Trophoblast cell (in vitro differentiated cells and primary cell): Measurements from ENCODE around the gene MEAF6.

Experiments used
- DNase-seq, 2 donors: peaks; one replicate each; pipeline ENCODE4 v3.0.0-alpha.2; 2016
- H2AFZ ChIP-seq: 2 replicates; pipeline ENCODE4 v1.6.1; 2013; ENCODE audit warnings: low read length, moderate library complexity, mild to moderate bottlenecking; ENCODE audit not compliant: insufficient read depth, poor library complexity
- H2AK5ac ChIP-seq: 2 replicates; pipeline ENCODE4 v1.6.1; 2013; ENCODE audit warnings: mild to moderate bottlenecking, low read length
- H2BK120ac ChIP-seq: 2 replicates; pipeline ENCODE4 v1.6.1; 2013; ENCODE audit warnings: low read length, mild to moderate bottlenecking, moderate library complexity; ENCODE audit not compliant: insufficient read depth, poor library complexity
- H2BK12ac ChIP-seq: 2 replicates; pipeline ENCODE4 v1.6.1; 2013; ENCODE audit warnings: mild to moderate bottlenecking, low read length, moderate library complexity
- H2BK5ac ChIP-seq: 2 replicates; pipeline ENCODE4 v1.6.1; 2013; ENCODE audit warnings: low read length, low read depth, moderate library complexity, mild to moderate bottlenecking; ENCODE audit not compliant: poor library complexity
- H3K14ac ChIP-seq: 2 replicates; pipeline ENCODE4 v1.6.1; 2013; ENCODE audit warnings: mild to moderate bottlenecking, low read length
- H3K18ac ChIP-seq: 2 replicates; pipeline ENCODE4 v1.6.1; 2013; ENCODE audit warnings: mild to moderate bottlenecking, low read length
- H3K23ac ChIP-seq: 2 replicates; pipeline ENCODE4 v1.6.1; 2013; ENCODE audit warnings: low read length
- H3K27ac ChIP-seq: 2 replicates; pipeline ENCODE4 v1.5.1; 2013; ENCODE audit warnings: low read depth, mild to moderate bottlenecking, inconsistent platforms, low read length, moderate library complexity
- H3K27me3 ChIP-seq: 2 replicates; pipeline ENCODE4 v1.6.1; 2013; ENCODE audit warnings: inconsistent platforms, mild to moderate bottlenecking, low read length, moderate library complexity; ENCODE audit not compliant: insufficient read depth
- H3K36me3 ChIP-seq, 2 experiments: 1 replicate in 1 of 2; 2 replicates in 1 of 2; pipeline ENCODE4 v1.6.1; 2013; ENCODE audit warnings: low read length in 2 of 2, mild to moderate bottlenecking in 2 of 2, moderate library complexity in 1 of 2; ENCODE audit not compliant: insufficient read depth in 2 of 2, control insufficient read depth in 1 of 2
- H3K4ac ChIP-seq: 2 replicates; pipeline ENCODE4 v1.6.1; 2013; ENCODE audit warnings: low read depth, mild to moderate bottlenecking, low read length, moderate library complexity
- H3K4me1 ChIP-seq, 2 experiments: 1 replicate in 1 of 2; 2 replicates in 1 of 2; pipeline ENCODE4 v1.6.1; 2013; ENCODE audit warnings: low read length in 2 of 2, mild to moderate bottlenecking in 2 of 2, moderate library complexity in 1 of 2; ENCODE audit not compliant: insufficient read depth in 2 of 2, control insufficient read depth in 1 of 2
- H3K4me2 ChIP-seq: 2 replicates; pipeline ENCODE4 v1.6.1; 2013; ENCODE audit warnings: inconsistent platforms, mild to moderate bottlenecking, low read length, moderate library complexity
- H3K4me3 ChIP-seq: 2 replicates; pipeline ENCODE4 v1.5.1; 2013; ENCODE audit warnings: mild to moderate bottlenecking, low read depth, low read length, inconsistent platforms
- H3K79me1 ChIP-seq: one replicate; pipeline ENCODE4 v1.6.1; 2013; ENCODE audit warnings: low read length
- H3K79me2 ChIP-seq: 2 replicates; pipeline ENCODE4 v1.6.1; 2013; ENCODE audit warnings: low read length, mild to moderate bottlenecking; ENCODE audit not compliant: control insufficient read depth, insufficient read depth, poor library complexity
- H3K9ac ChIP-seq: 2 replicates; pipeline ENCODE4 v1.6.1; 2013; ENCODE audit warnings: mild to moderate bottlenecking, low read length
- H3K9me3 ChIP-seq: 2 replicates; pipeline ENCODE4 v1.6.1; 2013; ENCODE audit warnings: low read depth, mild to moderate bottlenecking, control low read depth, inconsistent platforms, low read length; ENCODE audit not compliant: insufficient read depth
- H4K12ac ChIP-seq: 2 replicates; pipeline ENCODE4 v1.6.1; 2013; ENCODE audit warnings: low read depth, mild to moderate bottlenecking, low read length, moderate library complexity
- H4K8ac ChIP-seq: 2 replicates; pipeline ENCODE4 v1.6.1; 2013; ENCODE audit warnings: low read depth, mild to moderate bottlenecking, low read length, moderate library complexity
- H4K91ac ChIP-seq: one replicate; pipeline ENCODE4 v1.6.1; 2013; ENCODE audit warnings: low read depth, mild to moderate bottlenecking, low read length, moderate library complexity
- WGBS: extraction: QIAGEN DNeasy Blood & Tissue Kit; methylation state at CpG from one replicate; pipeline ENCODE4 v1.1.7; 2013; ENCODE audit warnings: missing lambda C conversion rate; ENCODE audit not compliant: insufficient read length, insufficient coverage; ENCODE audit errors: extremely low coverage; 5-methylcytosine and 5-hydroxymethylcytosine counted together

Gene MEAF6

GRCh38 chr1:37515185-37516034, 844 bp upstream of the MEAF6 start:
- peak overlapping the region; percentile 47 for H2AFZ ChIP-seq
- H3K18ac ChIP-seq, result no peak overlapping the region
- H3K27ac ChIP-seq, result peak overlapping the region; percentile 66
- H3K27me3 ChIP-seq, result no peaks in the 10 kb centered on the region
- peaks cover 7% of the 10 kb centered on the region for H3K79me1 ChIP-seq
- H3K14ac ChIP-seq, result no peak overlapping the region
- no peak for DNase-seq
- H3K4ac ChIP-seq, result no peak overlapping the region
- peaks cover 5 to 6% of the 10 kb centered on the region in 2 experiments for H3K4me1 ChIP-seq
- no peak overlapping the region for H2BK5ac ChIP-seq
- H4K8ac ChIP-seq, result peak overlapping the region; percentile 81
- no peak overlapping the region for H3K23ac ChIP-seq
- whole genome bisulfite sequencing, result no CpG with 5 or more reads among the region's 18 CpGs
- H2AK5ac ChIP-seq, result no peak overlapping the region
- peak overlapping the region; percentile 37 for H4K12ac ChIP-seq
- peak overlapping the region; percentile 67 for H4K91ac ChIP-seq
- no peak overlapping the region for H2BK120ac ChIP-seq
- H3K9me3 ChIP-seq, result no peaks in the 10 kb centered on the region
- H3K9ac ChIP-seq, result peak overlapping the region; percentile 57
- peaks cover 7% of the 10 kb centered on the region for H3K79me2 ChIP-seq
- H3K4me3 ChIP-seq, result peak overlapping the region; percentile 65
- peaks cover 4 to 5% of the 10 kb centered on the region in 2 experiments for H3K36me3 ChIP-seq
- H3K4me2 ChIP-seq, result peak overlapping the region; percentile 92
- H2BK12ac ChIP-seq, result no peak overlapping the region

- Histone ChIP-seq H3K4ac (no peak overlapping the region), H3K18ac (peak overlapping the region; percentile 74), H3K23ac (no peak overlapping the region), H4K12ac (no peak overlapping the region), H2BK5ac (no peak overlapping the region), H3K27ac (no peak overlapping the region), H3K4me2 (peak overlapping the region; percentile 91), H3K4me3 (peak overlapping the region; percentile 83), H2BK120ac (no peak overlapping the region), H3K79me1 (peaks cover 7% of the 10 kb centered on the region), H3K14ac (no peak overlapping the region), H4K8ac (no peak overlapping the region), H3K9ac (peak overlapping the region; percentile 20), H3K79me2 (peaks cover 7% of the 10 kb centered on the region), H3K9me3 (no peaks in the 10 kb centered on the region), H4K91ac (peak overlapping the region; percentile 86), H2AK5ac (no peak overlapping the region), H2BK12ac (no peak overlapping the region), H2AFZ (no peak overlapping the region), H3K4me1 (peaks cover 5 to 6% of the 10 kb centered on the region in 2 experiments), H3K27me3 (no peaks in the 10 kb centered on the region), H3K36me3 (peaks cover 5% of the 10 kb centered on the region in 2 experiments)
- no CpG with 5 or more reads among the region's 26 CpGs for WGBS
- peak; percentile 7 to 30 for DNase-seq
These were observed 694 bp downstream of the MEAF6 start for GRCh38 chr1:37513795-37514349.

- H2AFZ ChIP-seq, result no peak overlapping the region
- H3K9ac ChIP-seq, result no peak overlapping the region
- H3K4me1 ChIP-seq, result peaks cover 5 to 6% of the 10 kb centered on the region in 2 experiments
- no peak overlapping the region for H3K4me3 ChIP-seq
- H2BK12ac ChIP-seq, result no peak overlapping the region
- no peak overlapping the region for H3K4me2 ChIP-seq
- peaks cover 12 to 16% of the 10 kb centered on the region in 2 experiments for H3K36me3 ChIP-seq
- no peak overlapping the region for H2BK120ac ChIP-seq
- H4K12ac ChIP-seq, result no peak overlapping the region
- no peak overlapping the region for H4K8ac ChIP-seq
- no peak overlapping the region for H2AK5ac ChIP-seq
- no peak overlapping the region for H3K27ac ChIP-seq
- no peak overlapping the region for H3K4ac ChIP-seq
- no peaks in the 10 kb centered on the region for H3K27me3 ChIP-seq
- DNase-seq, result no peak
- WGBS, result no CpG with 5 or more reads among the region's 4 CpGs
- no peak overlapping the region for H3K18ac ChIP-seq
- no peak overlapping the region for H2BK5ac ChIP-seq
- no peaks in the 10 kb centered on the region for H3K9me3 ChIP-seq
- no peak overlapping the region for H4K91ac ChIP-seq
- no peaks in the 10 kb centered on the region for H3K79me1 ChIP-seq
- H3K23ac ChIP-seq, result no peak overlapping the region
- peaks cover 3% of the 10 kb centered on the region for H3K79me2 ChIP-seq
- no peak overlapping the region for H3K14ac ChIP-seq
These were observed 5.4 kb downstream of the MEAF6 start for GRCh38 chr1:37509181-37509580.

DNA sequence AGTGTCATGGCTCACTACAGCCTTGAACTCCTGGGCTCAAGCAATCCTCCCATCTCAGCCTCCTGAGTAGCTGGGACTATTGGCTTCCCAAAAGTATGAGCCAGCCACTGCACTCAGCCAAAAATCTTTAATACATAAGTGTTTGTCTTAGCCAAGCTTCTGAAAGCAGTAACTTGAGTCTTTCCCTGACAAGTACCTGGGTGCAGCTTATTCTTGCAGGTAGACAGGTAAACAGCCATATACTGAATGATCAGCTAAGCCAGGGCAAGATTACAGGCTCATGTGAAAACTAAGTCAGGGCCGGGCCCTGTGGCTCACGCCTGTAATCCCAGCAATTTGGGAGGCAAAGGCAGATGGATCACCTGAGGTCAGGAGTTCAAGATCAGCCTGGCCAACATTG, 7.8 kb downstream of the MEAF6 start:
- Histone ChIP-seq H3K9me3 (no peaks in the 10 kb centered on the region), H3K36me3 (peaks cover 7 to 17% of the 10 kb centered on the region in 2 experiments), H3K4me3 (no peak overlapping the region), H2BK12ac (no peak overlapping the region), H2BK5ac (no peak overlapping the region), H3K79me2 (no peaks in the 10 kb centered on the region), H3K27ac (no peak overlapping the region), H2BK120ac (no peak overlapping the region), H3K4me1 (no peaks in the 10 kb centered on the region), H3K27me3 (no peaks in the 10 kb centered on the region), H4K8ac (no peak overlapping the region), H3K14ac (no peak overlapping the region), H2AFZ (no peak overlapping the region), H3K79me1 (no peaks in the 10 kb centered on the region), H3K4me2 (no peak overlapping the region), H3K4ac (no peak overlapping the region), H4K12ac (no peak overlapping the region), H2AK5ac (no peak overlapping the region), H3K23ac (no peak overlapping the region), H3K18ac (no peak overlapping the region), H4K91ac (no peak overlapping the region), H3K9ac (no peak overlapping the region)
- no CpG with 5 or more reads among the region's 2 CpGs for WGBS
- no peak for DNase-seq
